ENCODE results near the gene PLCL1.
"Not testable (repeated sequence)": the region's sequence is repeated elsewhere in the genome, so short reads cannot be mapped to it uniquely, and the experiment has no call there.

Gene PLCL1

GRCh38 chr2:198177040-198177439, 372.6 kb downstream of the PLCL1 start:
- DNase-seq (ENCODE audit: low read depth in 2 of 2) = no peak
- TF ChIP-seq, protein P1, sequence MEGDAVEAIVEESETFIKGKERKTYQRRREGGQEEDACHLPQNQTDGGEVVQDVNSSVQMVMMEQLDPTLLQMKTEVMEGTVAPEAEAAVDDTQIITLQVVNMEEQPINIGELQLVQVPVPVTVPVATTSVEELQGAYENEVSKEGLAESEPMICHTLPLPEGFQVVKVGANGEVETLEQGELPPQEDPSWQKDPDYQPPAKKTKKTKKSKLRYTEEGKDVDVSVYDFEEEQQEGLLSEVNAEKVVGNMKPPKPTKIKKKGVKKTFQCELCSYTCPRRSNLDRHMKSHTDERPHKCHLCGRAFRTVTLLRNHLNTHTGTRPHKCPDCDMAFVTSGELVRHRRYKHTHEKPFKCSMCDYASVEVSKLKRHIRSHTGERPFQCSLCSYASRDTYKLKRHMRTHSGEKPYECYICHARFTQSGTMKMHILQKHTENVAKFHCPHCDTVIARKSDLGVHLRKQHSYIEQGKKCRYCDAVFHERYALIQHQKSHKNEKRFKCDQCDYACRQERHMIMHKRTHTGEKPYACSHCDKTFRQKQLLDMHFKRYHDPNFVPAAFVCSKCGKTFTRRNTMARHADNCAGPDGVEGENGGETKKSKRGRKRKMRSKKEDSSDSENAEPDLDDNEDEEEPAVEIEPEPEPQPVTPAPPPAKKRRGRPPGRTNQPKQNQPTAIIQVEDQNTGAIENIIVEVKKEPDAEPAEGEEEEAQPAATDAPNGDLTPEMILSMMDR (IDR thresholded peaks at IDR 0.05; ENCODE audit: low read depth, low read length) = no peak
- H3K4me3 ChIP-seq (replicated peaks in 1 of 2; ENCODE audit: low read depth in 2 of 2, low read length in 2 of 2) = no peak overlapping the region

DNA sequence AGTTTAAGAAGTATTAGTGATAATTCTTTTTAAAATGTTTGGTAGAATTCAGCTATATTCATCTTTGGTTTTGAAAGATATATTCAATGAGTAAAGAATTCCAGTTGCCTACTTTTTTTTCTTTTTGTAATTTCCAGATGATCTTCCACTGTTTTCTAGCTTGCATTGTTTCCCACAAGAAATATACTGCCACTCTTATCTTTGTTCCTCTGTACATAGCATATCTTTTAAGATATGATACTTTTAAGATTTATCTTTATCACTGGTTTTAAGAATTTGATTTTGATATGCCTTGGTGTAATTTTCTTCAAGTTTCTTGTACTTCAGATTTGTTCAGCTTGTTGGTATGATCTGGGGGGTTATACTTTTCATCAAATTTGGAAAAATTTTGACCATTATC, 374.4 kb downstream of the PLCL1 start:
- TF ChIP-seq, protein P1 (IDR thresholded peaks at IDR 0.05; ENCODE audit: low read depth, low read length) = no peak
- DNase-seq (ENCODE audit: low read depth in 2 of 2) = no peak
- H3K4me3 ChIP-seq (replicated peaks in 1 of 2; ENCODE audit: low read depth in 2 of 2, low read length in 2 of 2) = no peak overlapping the region

GRCh38 chr2:198186257-198186656, 381.9 kb downstream of the PLCL1 start:
- no peak overlapping the region for H3K4me3 ChIP-seq (replicated peaks in 1 of 2; ENCODE audit: low read depth in 2 of 2, low read length in 2 of 2)
- TF ChIP-seq, protein P1 (IDR thresholded peaks at IDR 0.05; ENCODE audit: low read depth, low read length) = no peak
- DNase-seq (ENCODE audit: low read depth in 2 of 2) = no peak

DNA sequence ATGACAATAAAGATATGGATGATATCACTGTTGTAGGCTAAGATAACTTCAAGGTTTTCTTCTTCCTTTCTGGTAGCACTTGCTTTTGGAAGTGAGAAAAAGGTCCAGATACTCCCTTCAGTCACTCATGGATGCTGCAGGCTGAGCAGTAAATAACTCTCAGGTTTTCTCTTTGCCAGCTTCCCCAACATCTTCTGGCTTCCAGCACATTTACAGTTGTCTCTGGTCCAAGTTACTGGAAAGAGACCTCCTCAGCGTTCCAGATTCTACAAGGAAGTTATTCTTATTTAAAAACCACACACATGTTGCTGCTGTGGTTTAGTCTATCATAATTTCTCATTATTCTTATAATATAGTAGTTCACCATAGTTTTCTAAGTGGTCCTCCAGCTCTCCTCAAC, 383.4 kb downstream of the PLCL1 start:
- TF ChIP-seq, protein P1 (IDR thresholded peaks at IDR 0.05; ENCODE audit: low read depth, low read length) = no peak
- no peak for DNase-seq (ENCODE audit: low read depth in 2 of 2)

DNA sequence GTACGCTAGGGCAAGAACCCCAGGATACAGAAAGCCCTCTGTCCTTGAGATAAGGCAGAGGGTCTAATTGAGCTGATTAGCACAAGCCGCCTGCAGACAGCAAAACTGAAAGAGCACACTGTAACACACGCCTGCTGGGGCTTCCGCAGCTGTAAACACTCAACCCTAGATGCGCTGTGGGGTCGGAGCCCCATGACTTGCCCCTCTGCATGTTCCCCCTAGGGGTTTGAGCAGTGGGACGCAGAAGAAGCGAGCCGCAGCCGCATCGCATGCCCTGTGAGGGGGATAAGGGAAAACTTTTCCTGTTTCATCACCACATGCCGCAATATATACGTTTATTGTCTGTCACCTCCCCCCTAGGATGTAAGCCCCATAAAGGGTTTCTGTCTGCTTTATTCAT, 384.6 kb downstream of the PLCL1 start:
- TF ChIP-seq, protein P1 (IDR thresholded peaks at IDR 0.05; ENCODE audit: low read depth, low read length) = no peak
- H3K4me3 ChIP-seq (replicated peaks in 1 of 2; ENCODE audit: low read depth in 2 of 2, low read length in 2 of 2) = no peak overlapping the region
- DNase-seq (ENCODE audit: low read depth in 2 of 2) = no peak

More for the DNA sequence above, 383.4 kb downstream of the PLCL1 start:
- no peak overlapping the region for H3K4me3 ChIP-seq (replicated peaks in 1 of 2; ENCODE audit: low read depth in 2 of 2, low read length in 2 of 2)

- no peak overlapping the region for H3K4me3 ChIP-seq (replicated peaks in 1 of 2; ENCODE audit: low read depth in 2 of 2, low read length in 2 of 2)
- no peak for DNase-seq (ENCODE audit: low read depth in 2 of 2)
- TF ChIP-seq, protein P1 (IDR thresholded peaks at IDR 0.05; ENCODE audit: low read depth, low read length) = no peak
Measured at GRCh38 chr2:198191651-198192050, 387.3 kb downstream of the PLCL1 start.

DNA sequence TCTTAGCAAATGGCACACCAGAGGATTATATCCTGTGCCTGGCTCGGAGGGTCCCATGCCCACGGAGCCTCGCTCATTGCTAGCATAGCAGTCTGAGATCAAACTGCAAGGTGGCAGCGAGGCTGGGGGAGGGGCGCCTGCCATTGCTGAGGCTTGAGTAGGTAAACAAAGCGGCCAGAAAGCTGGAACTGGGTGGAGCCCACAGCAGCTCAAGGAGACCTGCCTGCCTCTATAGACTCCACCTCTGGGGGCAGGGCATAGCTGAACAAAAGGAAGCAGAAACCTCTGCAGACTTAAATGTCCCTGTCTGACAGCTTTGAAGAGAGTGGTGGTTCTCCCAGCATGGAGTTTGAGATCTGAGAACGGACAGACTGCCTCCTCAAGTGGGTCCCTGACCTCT, 392.2 kb downstream of the PLCL1 start:
- H3K4me3 ChIP-seq (replicated peaks in 1 of 2; ENCODE audit: low read depth in 2 of 2, low read length in 2 of 2); DNase-seq (ENCODE audit: low read depth in 2 of 2): not testable (repeated sequence)
